GM21447 (cell line): ENCODE data around the gene CSNK2A3.
"Not testable (repeated sequence)": the region's sequence is repeated elsewhere in the genome, so short reads cannot be mapped to it uniquely, and the experiment has no call there.

Experiments
- ATAC-seq: cut with Tn5 transposase; IDR thresholded peaks from one replicate; pipeline ENCODE4 v1.9.1; 2021; ENCODE audit not compliant: unreplicated experiment

Gene CSNK2A3

DNA sequence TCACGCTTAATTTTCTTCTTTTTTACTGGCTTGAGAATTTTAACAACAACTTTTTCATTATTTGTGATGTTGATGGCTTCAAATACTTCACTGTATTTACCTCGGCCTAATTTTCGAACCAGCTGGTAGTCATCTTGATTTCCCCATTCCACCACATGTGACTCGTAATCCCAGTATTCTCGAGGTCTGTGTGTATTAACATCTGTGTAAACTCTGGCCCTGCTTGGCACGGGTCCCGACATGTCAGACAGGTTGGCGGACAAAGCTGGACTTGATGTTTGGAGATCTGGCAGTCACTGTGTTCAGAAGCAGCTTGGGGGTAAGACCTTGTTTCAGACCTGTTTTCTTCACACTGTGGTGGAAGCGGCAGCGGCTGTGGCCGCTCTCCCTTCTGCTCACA is at the start of gene CSNK2A3:
TSS of gene CSNK2A3 (minus strand) at position 373 of the 400 bp plus-strand sequence. CDS start at position 242, 131 bp downstream.
- ATAC-seq, result not testable (repeated sequence)

GRCh38 chr11:11401960-11402535 is 49.0 kb upstream of the CSNK2A3 start:
- no peak for ATAC-seq

GRCh38 chr11:11400635-11401232 is 47.7 kb upstream of the CSNK2A3 start:
- no peak for ATAC-seq

- ATAC-seq, result no peak
Observed at GRCh38 chr11:11400121-11400520, 47.1 kb upstream of the CSNK2A3 start.

GRCh38 chr11:11397781-11398180 is 44.7 kb upstream of the CSNK2A3 start:
- ATAC-seq, result no peak

DNA sequence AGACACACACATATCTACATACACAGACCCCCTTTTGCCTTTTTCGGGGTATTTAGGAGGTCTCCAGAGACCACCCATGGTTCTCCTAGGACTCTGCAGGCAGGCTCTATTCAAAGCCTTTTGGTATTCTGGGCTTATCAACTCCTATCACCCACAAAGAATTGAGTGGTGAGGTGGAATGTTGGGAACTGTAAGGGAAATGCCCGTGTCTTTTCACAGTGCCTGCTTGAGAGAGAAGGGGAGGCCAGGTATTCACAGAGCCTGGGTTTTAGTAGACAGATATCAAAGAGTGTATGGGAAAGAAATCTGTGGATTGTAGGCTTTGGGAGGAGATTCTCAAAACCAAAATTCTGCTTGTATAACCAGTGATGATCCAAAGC is 44.0 kb upstream of the CSNK2A3 start:
- no peak for ATAC-seq

GRCh38 chr11:11396301-11397035 is 43.4 kb upstream of the CSNK2A3 start:
- ATAC-seq, result no peak

- ATAC-seq, result no peak
Observed at GRCh38 chr11:11395126-11395525, 42.1 kb upstream of the CSNK2A3 start.

DNA sequence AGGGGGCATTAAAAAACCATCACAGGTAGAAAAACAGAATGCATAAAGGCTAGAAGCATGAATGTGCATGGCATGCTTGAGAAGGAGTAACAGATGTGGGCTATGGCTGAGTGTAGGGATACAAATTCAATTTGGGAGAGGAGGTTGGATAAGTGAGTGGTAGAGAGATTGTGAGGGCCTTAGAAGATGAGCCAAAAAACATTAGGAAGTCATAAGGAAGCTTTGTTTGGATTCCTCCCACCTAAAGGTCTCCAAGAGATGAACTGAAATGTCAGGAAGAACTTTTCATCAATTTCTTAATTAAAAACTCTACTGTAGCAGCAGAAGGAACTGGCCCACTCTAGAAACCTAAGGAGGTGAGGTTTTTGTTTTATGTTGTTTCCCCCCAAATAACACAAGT is 41.2 kb upstream of the CSNK2A3 start:
- no peak for ATAC-seq

GRCh38 chr11:11391796-11392463 is 38.9 kb upstream of the CSNK2A3 start:
- ATAC-seq, result no peak

DNA sequence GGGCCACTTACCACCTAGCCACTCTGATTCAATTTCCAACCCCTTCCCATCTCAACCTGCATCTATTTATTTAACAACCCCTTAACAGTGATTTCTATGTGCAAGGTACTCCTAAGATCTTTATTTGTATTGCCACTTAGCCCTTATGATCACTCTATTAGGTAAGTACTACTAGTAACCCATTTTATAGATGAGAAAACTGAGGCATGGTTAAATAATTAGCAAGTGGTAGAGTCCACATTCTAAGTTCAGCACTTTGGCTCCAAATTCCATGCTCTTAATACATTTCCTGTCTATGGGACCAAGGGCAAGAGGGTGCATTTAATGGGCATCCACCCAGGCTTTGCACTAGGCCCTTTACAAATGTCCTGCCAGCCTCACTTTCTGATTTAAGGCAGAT is 38.1 kb upstream of the CSNK2A3 start:
- no peak for ATAC-seq

- ATAC-seq, result no peak
Observed at GRCh38 chr11:11390068-11390771, 37.2 kb upstream of the CSNK2A3 start.

- no peak for ATAC-seq
Observed at GRCh38 chr11:11389238-11389637, 36.2 kb upstream of the CSNK2A3 start.

DNA sequence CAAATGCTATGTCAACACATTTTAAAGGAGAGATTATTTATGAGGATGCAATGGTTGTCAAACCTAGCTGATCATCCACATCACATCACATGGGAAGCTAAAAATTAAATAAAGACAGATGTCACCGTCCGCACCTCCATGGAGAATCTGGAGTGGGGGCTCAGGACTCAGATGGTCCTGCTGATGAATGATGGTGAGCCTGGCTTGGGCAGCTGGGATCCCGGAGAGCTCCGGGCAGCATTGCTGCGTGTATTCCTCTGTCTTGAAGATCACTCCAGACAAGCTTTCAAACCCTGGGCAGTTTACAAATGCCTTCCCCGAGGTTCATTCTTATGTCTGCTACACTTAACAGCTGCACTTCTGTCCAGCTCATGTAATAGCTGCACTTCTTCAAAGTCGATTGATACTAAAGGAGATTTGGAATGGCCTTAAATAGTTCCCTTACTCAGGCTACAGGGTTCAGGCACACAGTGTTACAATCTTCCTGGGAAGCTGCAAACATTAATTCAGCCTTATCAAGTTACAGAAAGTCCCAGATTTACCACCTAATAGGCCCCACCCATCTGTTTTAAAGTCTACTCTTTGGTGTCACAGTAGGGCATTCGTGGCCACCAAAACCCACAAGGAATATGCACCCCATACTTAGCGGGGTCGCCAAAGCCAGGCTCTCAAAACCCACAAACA is 34.7 kb upstream of the CSNK2A3 start:
- no peak for ATAC-seq

GRCh38 chr11:11387207-11387606 is 34.2 kb upstream of the CSNK2A3 start:
- no peak for ATAC-seq

GRCh38 chr11:11384829-11385228 is 31.8 kb upstream of the CSNK2A3 start:
- ATAC-seq, result no peak

DNA sequence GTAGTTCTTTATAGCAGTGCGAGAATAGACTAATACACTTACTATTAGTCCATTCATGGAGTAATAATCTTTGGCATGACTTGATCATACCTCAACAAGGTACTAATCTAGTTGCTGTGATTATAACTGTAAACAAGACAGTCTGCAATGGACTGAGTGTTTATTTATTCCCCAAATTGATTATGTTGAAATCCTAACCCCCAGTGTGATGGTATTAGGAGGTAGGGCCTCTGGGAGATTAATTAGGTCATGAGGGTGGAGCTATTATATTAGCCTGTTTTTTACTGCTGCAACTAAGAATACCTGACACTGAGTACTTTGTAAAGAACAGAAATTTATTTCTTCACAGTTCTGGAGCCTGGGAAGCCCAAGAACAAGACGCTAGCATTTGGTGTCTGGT is 30.9 kb upstream of the CSNK2A3 start:
- no peak for ATAC-seq

GRCh38 chr11:11382858-11383532 is 29.9 kb upstream of the CSNK2A3 start:
- no peak for ATAC-seq

GRCh38 chr11:11381471-11382105 is 28.5 kb upstream of the CSNK2A3 start:
- ATAC-seq, result no peak

- ATAC-seq, result no peak
Observed at GRCh38 chr11:11380883-11381282, 27.8 kb upstream of the CSNK2A3 start.
